ENCODE data around the gene MUSK. TPM values are rescaled to one million over a fixed set of nuclear protein-coding genes. Genes with fewer than 3 reads are reported as not detected.

Gene MUSK
- polyA plus RNA-seq, 2 of the 4 experiments (the other 2 are of a cell fraction), result not detected

DNA sequence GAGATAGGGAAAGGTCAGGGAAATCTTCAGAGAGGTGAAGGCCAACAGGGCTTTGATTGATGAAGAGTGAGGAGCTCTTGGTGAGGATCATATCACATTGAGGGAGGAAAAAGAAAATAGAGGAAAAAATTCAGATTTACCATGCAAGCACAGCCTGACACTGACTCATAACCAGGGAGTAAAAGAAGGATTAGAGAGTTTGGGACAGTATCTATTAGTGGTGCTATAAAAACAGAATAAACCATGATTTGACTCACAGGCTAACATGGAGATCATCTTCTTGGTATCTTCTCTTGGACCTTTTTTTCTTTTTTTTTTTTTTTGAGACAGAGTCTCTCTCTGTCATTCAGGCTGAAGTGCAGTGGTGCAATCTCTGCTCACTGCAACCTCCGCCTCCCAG, 44.4 kb downstream of the MUSK start:
- FAIRE-seq, result no peak
- ChIA-PET POLR2A (no interaction called here), CTCF (interaction anchor here (0.7 to 1.0 kb wide), 3 partner anchors 12 to 228 kb away, joined by 3 read pairs; no protein-coding TSS in a partner anchor)
- no peak for ATAC-seq
- Histone ChIP-seq H3K27ac (no peak overlapping the region), H3K4me1 (peaks cover 11% of the 10 kb centered on the region; the same call in 2 of the 3 replicates), H3K9me3 (no peaks in the 10 kb centered on the region), H3K4me2 (no peak overlapping the region), H3K4me3 (no peak overlapping the region)
- TF ChIP-seq, protein P1, sequence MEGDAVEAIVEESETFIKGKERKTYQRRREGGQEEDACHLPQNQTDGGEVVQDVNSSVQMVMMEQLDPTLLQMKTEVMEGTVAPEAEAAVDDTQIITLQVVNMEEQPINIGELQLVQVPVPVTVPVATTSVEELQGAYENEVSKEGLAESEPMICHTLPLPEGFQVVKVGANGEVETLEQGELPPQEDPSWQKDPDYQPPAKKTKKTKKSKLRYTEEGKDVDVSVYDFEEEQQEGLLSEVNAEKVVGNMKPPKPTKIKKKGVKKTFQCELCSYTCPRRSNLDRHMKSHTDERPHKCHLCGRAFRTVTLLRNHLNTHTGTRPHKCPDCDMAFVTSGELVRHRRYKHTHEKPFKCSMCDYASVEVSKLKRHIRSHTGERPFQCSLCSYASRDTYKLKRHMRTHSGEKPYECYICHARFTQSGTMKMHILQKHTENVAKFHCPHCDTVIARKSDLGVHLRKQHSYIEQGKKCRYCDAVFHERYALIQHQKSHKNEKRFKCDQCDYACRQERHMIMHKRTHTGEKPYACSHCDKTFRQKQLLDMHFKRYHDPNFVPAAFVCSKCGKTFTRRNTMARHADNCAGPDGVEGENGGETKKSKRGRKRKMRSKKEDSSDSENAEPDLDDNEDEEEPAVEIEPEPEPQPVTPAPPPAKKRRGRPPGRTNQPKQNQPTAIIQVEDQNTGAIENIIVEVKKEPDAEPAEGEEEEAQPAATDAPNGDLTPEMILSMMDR (IDR thresholded peaks at IDR 0.05), result no peak
- TF ChIP-seq POLR2A (IDR thresholded peaks at IDR 0.05; ENCODE audit: low read length), result no peak
- TF ChIP-seq ESRRA (IDR thresholded peaks at IDR 0.05; ENCODE audit: borderline replicate concordance, low read length), result no peak
- TF ChIP-seq CHD2 (IDR thresholded peaks at IDR 0.05; ENCODE audit: low read length, partially characterized antibody), result no peak
- no peak for TF ChIP-seq NFE2L2 (conservative IDR thresholded peaks at IDR 0.05; ENCODE audit: low read length)
- no peak for TF ChIP-seq SREBF2 (IDR thresholded peaks at IDR 0.05)
- TF ChIP-seq POLR2AphosphoS2 (conservative IDR thresholded peaks at IDR 0.05; ENCODE audit: low read length), result no peak
- TF ChIP-seq RAD21 (conservative IDR thresholded peaks at IDR 0.05 in 1 of 2, IDR thresholded peaks at IDR 0.05 in 1 of 2), result no peak
- TF ChIP-seq CBX8 (IDR thresholded peaks at IDR 0.05), result no peak
- TF ChIP-seq, protein P2, sequence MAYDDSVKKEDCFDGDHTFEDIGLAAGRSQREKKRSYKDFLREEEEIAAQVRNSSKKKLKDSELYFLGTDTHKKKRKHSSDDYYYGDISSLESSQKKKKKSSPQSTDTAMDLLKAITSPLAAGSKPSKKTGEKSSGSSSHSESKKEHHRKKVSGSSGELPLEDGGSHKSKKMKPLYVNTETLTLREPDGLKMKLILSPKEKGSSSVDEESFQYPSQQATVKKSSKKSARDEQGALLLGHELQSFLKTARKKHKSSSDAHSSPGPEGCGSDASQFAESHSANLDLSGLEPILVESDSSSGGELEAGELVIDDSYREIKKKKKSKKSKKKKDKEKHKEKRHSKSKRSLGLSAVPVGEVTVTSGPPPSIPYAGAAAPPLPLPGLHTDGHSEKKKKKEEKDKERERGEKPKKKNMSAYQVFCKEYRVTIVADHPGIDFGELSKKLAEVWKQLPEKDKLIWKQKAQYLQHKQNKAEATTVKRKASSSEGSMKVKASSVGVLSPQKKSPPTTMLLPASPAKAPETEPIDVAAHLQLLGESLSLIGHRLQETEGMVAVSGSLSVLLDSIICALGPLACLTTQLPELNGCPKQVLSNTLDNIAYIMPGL (CRISPR knock-in tag; IDR thresholded peaks at IDR 0.05; ENCODE audit: borderline replicate concordance), result no peak
- WGBS (ENCODE audit: missing lambda C conversion rate), result 92% methylated on average over 1 of the region's 1 CpG
- DNase-seq (ENCODE audit: low read depth in 1 of 2, low spot score in 1 of 2), result no peak

DNA sequence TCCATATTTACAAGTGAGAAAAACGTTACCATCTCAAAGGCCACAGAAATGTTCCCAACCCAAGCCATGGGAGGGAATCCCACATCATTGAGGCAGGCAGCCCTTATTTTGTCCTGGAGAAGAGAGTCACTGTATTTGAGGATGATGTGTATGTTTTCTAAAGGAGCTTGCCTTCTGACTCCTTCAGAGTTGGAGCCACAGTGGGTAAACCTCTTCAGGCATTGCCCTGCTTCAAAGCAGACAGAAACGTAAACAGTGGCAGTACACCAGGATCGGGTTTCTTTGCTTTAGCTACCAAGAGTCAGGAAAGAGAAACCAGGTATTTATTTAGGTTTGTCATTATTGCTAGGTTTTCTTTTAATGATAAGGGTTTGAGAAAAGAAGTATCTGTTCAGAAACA, 45.7 kb downstream of the MUSK start:
- WGBS (ENCODE audit: missing lambda C conversion rate), result 9% methylated on average over 3 of the region's 3 CpGs
- peak overlapping the region; percentile 55 for H3K4me2 ChIP-seq
- no peak for TF ChIP-seq CEBPB (IDR thresholded peaks at IDR 0.05)
- TF ChIP-seq BHLHE40 (IDR thresholded peaks at IDR 0.05; ENCODE audit: low read depth, low read length), result no peak
- TF ChIP-seq, protein P3, sequence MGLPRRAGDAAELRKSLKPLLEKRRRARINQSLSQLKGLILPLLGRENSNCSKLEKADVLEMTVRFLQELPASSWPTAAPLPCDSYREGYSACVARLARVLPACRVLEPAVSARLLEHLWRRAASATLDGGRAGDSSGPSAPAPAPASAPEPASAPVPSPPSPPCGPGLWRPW (IDR thresholded peaks at IDR 0.05), result no peak
- TF ChIP-seq, protein P2 (CRISPR knock-in tag; IDR thresholded peaks at IDR 0.05; ENCODE audit: borderline replicate concordance), result no peak
- TF ChIP-seq CHD2 (IDR thresholded peaks at IDR 0.05; ENCODE audit: low read length, partially characterized antibody), result no peak
- no peak for TF ChIP-seq POLR2A (IDR thresholded peaks at IDR 0.05; ENCODE audit: low read length)
- no peak for TF ChIP-seq KDM5A (IDR thresholded peaks at IDR 0.05)
- no peak for TF ChIP-seq MYC (IDR thresholded peaks at IDR 0.05; ENCODE audit: borderline replicate concordance, low read length)
- no peak for TF ChIP-seq FOXS1 (CRISPR knock-in tag; IDR thresholded peaks at IDR 0.05)
- no peak for TF ChIP-seq RFX5 (IDR thresholded peaks at IDR 0.05)
- TF ChIP-seq SREBF2 (IDR thresholded peaks at IDR 0.05), result no peak
- TF ChIP-seq NFE2L2 (conservative IDR thresholded peaks at IDR 0.05; ENCODE audit: low read length), result no peak
- peaks cover 11% of the 10 kb centered on the region; the same call in 2 of the 3 replicates for H3K4me1 ChIP-seq
- POLR2A ChIA-PET, result no interaction called here
- H3K9me3 ChIP-seq, result no peaks in the 10 kb centered on the region
- ATAC-seq (peak in 1 of 2 experiments; percentile 49; a peak in 2 of 6 replicates), FAIRE-seq (no peak), DNase-seq (ENCODE audit: low read depth in 1 of 2, low spot score in 1 of 2) (peak in 1 of 2 experiments; percentile 10)
- CTCF ChIA-PET, result no interaction called here
- H3K4me3 ChIP-seq, result no peak overlapping the region
- peak overlapping the region in 1 of 2 experiments; percentile 68; a peak in 3 of 6 replicates for H3K27ac ChIP-seq

DNA sequence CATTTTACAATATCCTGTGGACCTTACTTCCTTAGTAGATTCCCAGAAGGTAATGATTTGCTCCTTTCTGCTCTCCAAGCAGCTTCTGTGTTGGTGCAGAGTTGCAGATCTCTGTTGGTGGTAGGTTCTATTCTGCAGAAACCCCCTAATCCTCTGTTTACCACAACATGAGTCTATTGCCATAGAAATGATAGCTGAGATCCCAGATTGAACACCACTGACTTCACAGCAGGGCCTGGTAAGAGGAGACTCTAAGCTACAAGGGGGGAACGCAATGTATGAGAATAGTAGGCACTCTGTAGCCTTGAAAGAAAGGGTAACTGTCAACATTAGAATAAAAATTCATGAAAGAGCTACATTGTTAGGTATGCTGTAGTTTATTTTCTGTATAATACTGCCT, 59.5 kb downstream of the MUSK start:
- no peak for FAIRE-seq
- ChIA-PET CTCF (no interaction called here), POLR2A (no interaction called here)
- WGBS (ENCODE audit: missing lambda C conversion rate), result 91% methylated on average over 1 of the region's 1 CpG
- DNase-seq (ENCODE audit: low read depth in 1 of 2, low spot score in 1 of 2), result no peak
- Histone ChIP-seq H3K4me3 (no peak overlapping the region), H3K4me2 (no peak overlapping the region), H3K4me1 (no peaks in the 10 kb centered on the region), H3K27ac (no peak overlapping the region), H3K9me3 (no peaks in the 10 kb centered on the region)
- no peak for ATAC-seq
- TF ChIP-seq RARB (CRISPR knock-in tag; IDR thresholded peaks at IDR 0.05) (no peak), BHLHE40 (IDR thresholded peaks at IDR 0.05; ENCODE audit: low read depth, low read length) (no peak), SREBF2 (IDR thresholded peaks at IDR 0.05) (no peak)
- TF ChIP-seq, protein P2 (CRISPR knock-in tag; IDR thresholded peaks at IDR 0.05; ENCODE audit: borderline replicate concordance), result no peak
